Left lung (tissue), 10 donors: Measurements from ENCODE around the gene CYSRT1. TPM values are rescaled to one million over a fixed set of nuclear protein-coding genes. Genes with fewer than 3 reads are reported as not detected.

ENCODE experiments used
- ATAC-seq: fragments of 200-7000 bp; cut with Tn5 transposase; one replicate; pipeline ENCODE4 v1.9.1; 2020; ENCODE audit warnings: moderate library complexity
- DNase-seq, 4 donors: peaks; one replicate each; pipeline ENCODE4 v3.0.0-alpha.2; 2013 to 2020
- H3K27ac ChIP-seq, 2 donors: fragments of 200-600 bp; sonication (generic) in 1 of 2; one replicate each; pipeline versions ENCODE4 v1.5.0 to v1.8.0; 2020 to 2021
- H3K27me3 ChIP-seq, 2 donors: fragments of 200-600 bp; sonication (generic) in 1 of 2; one replicate each; pipeline versions ENCODE4 v1.5.0 to v1.8.0; 2020 to 2021
- H3K36me3 ChIP-seq, 2 donors: fragments of 200-600 bp; sonication (generic) in 1 of 2; one replicate each; pipeline versions ENCODE4 v1.5.0 to v1.8.0; 2020 to 2021
- H3K4me1 ChIP-seq, 2 donors: fragments of 200-600 bp; one replicate each; pipeline ENCODE4 v1.8.0; 2021
- H3K4me3 ChIP-seq, 2 donors: fragments of 200-600 bp; sonication (generic) in 1 of 2; one replicate each; pipeline versions ENCODE4 v1.5.0 to v1.8.0; 2020 to 2021; ENCODE audit warnings: mild to moderate bottlenecking in 1 of 2
- H3K9me3 ChIP-seq, 2 donors: fragments of 200-600 bp; sonication (generic) in 1 of 2; one replicate each; pipeline versions ENCODE4 v1.5.0 to v1.8.0; 2020 to 2021
- CTCF ChIP-seq, 2 donors: fragments of 200-600 bp; sonication (generic) in 1 of 2; IDR thresholded peaks; one replicate each; pipeline versions ENCODE4 v1.5.0 to v1.8.0; 2021; ENCODE audit warnings: antibody characterized with exemption in 2 of 2
- intact Hi-C, 2 donors: fragments of 100-400 bp; cut with DNase I; formaldehyde crosslinking; loops; one replicate each; pipeline versions ENCODE4 v1.11.2 to v1.14.2; 2022
- polyA plus RNA-seq, 6 donors: library from polyadenylated mRNA; unstranded; fragments of 120-200 nt; gene quantifications; one replicate each; pipeline ENCODE4 v1.2.1, GENCODE V29; 2013; ENCODE audit not compliant: insufficient read length in 6 of 6
- total RNA-seq, 2 donors: library from RNA; stranded (reverse); fragmentation: NEBNext Ultra II Directional; extraction: Animal tissue kit (Norgen Biotek cat#: 25700); gene quantifications; one replicate each; pipeline ENCODE4 v1.2.1, GENCODE V29; 2021
- donor health status: DM: no; HTN: yes; CAD: no.
- donor health status: DM: no; HTN: no; CAD: no.

Gene CYSRT1
- total and polyA plus RNA-seq, 8 donors = 0.44 to 3.7 (median 2.3) TPM

GRCh38 chr9:137233143-137233980 is 8.4 kb downstream of the CYSRT1 start:
- TF ChIP-seq CTCF (IDR thresholded peaks at IDR 0.05) = no peak
- no peak for ATAC-seq

DNA sequence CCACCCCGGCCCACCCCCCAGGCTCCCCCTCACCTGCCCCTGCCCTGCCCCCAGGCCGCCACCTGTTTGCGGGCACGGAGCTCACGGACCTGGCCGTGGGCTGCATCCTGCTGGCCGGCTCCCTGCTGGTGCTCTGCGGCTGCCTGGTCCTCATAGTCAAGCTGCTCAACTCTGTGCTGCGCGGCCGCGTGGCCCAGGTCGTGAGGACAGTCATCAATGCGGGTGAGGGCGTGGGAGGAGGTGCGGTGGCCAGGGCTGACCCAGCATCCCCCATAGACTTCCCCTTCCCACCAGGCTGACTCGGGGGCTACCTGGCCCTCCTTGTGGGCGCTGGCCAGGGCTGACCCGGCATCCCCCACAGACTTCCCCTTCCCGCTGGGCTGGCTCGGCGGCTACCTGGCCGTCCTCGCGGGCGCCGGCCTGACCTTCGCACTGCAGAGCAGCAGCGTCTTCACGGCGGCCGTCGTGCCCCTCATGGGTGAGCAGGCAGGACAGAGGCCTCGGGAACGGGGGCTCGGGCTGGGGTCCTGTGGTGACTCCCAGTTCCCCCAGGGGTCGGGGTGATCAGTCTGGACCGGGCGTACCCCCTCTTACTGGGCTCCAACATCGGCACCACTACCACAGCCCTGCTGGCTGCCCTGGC is 9.2 kb downstream of the CYSRT1 start:
- no peak for TF ChIP-seq CTCF (IDR thresholded peaks at IDR 0.05)
- no peak for DNase-seq
- no peak for ATAC-seq
- Histone ChIP-seq H3K36me3 (no peaks in the 10 kb centered on the region), H3K4me3 (no peak overlapping the region), H3K4me1 (peaks cover 7 to 36% of the 10 kb centered on the region in 2 donors), H3K9me3 (no peaks in the 10 kb centered on the region), H3K27me3 (peaks cover 0 to 70% of the 10 kb centered on the region in 2 donors), H3K27ac (no peak overlapping the region)
- intact Hi-C loops = no loop called here

More at GRCh38 chr9:137233143-137233980, 8.4 kb downstream of the CYSRT1 start:
- H3K4me3 ChIP-seq = no peak overlapping the region
- H3K36me3 ChIP-seq = no peaks in the 10 kb centered on the region
- DNase-seq = no peak
- H3K27me3 ChIP-seq = peaks cover 0 to 78% of the 10 kb centered on the region in 2 donors
- intact Hi-C loops = no loop called here
- no peak overlapping the region for H3K27ac ChIP-seq
- peaks cover 7 to 27% of the 10 kb centered on the region in 2 donors for H3K4me1 ChIP-seq
- H3K9me3 ChIP-seq = no peaks in the 10 kb centered on the region

- no peak for ATAC-seq
- Histone ChIP-seq H3K4me3 (no peak overlapping the region), H3K27ac (no peak overlapping the region), H3K36me3 (no peaks in the 10 kb centered on the region), H3K4me1 (peaks cover 7 to 43% of the 10 kb centered on the region in 2 donors), H3K9me3 (no peaks in the 10 kb centered on the region), H3K27me3 (peaks cover 0 to 63% of the 10 kb centered on the region in 2 donors)
- no peak for DNase-seq
- intact Hi-C loops = no loop called here
- TF ChIP-seq CTCF (IDR thresholded peaks at IDR 0.05) = no peak
Observed at GRCh38 chr9:137234758-137235423, 9.9 kb downstream of the CYSRT1 start.

DNA sequence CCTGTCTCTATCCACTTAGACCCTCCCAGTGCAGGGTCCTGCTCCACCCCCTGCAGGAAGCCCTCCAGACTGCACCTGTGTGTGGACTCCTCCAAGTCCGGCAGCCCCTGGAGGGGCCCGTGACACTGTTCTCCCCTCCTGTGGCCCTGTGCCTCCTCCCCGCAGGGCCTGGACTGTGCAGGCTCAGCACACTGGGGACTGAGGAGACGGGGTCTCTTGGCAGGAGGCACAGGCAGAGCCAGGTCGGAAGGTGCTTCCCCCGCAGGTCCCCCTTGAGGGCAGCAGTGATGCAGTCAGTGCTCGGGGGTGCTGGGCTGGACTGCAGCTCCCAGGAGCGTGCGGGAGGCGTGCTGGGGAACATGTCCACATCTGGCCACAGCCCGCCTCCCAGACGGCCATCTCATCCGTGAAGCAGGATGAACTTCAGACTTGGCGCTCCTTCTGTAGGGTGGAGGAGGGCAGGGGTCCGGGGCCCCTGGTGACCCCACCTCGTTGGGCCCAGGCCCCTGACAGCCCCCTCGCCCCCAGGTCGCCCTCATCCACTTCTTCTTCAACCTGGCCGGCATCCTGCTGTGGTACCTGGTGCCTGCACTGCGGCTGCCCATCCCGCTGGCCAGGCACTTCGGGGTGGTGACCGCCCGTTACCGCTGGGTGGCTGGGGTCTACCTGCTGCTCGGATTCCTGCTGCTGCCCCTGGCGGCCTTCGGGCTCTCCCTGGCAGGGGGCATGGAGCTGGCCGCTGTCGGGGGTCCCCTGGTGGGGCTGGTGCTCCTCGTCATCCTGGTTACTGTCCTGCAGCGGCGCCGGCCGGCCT is 10.7 kb downstream of the CYSRT1 start:
- Histone ChIP-seq H3K4me1 (peaks cover 7 to 49% of the 10 kb centered on the region in 2 donors), H3K27me3 (peaks cover 0 to 55% of the 10 kb centered on the region in 2 donors), H3K27ac (no peak overlapping the region), H3K4me3 (peak overlapping the region in 1 of 2 donors; percentile 16), H3K36me3 (no peaks in the 10 kb centered on the region), H3K9me3 (no peaks in the 10 kb centered on the region)
- intact Hi-C loops = no loop called here
- ATAC-seq (no peak), DNase-seq (no peak)
- no peak for TF ChIP-seq CTCF (IDR thresholded peaks at IDR 0.05)
